GM20000 (cell line): ENCODE results near the gene EIF3L.
A peak's percentile ranks its signal among the peaks of the same experiment; 100 is the strongest.

Experiments used
- DNase-seq: peaks from one replicate; pipeline ENCODE4 v3.0.0; 2012; ENCODE audit warnings: low spot score
- CTCF ChIP-seq: IDR thresholded peaks from 2 replicates; pipeline ENCODE4 v1.5.1; 2012; ENCODE audit warnings: mild to moderate bottlenecking, control low read depth; ENCODE audit errors: extremely low read depth, missing control alignments

Gene EIF3L

GRCh38 chr22:37862570-37863325 is 13.5 kb downstream of the EIF3L start:
- no peak for TF ChIP-seq CTCF
- no peak for DNase-seq

DNA sequence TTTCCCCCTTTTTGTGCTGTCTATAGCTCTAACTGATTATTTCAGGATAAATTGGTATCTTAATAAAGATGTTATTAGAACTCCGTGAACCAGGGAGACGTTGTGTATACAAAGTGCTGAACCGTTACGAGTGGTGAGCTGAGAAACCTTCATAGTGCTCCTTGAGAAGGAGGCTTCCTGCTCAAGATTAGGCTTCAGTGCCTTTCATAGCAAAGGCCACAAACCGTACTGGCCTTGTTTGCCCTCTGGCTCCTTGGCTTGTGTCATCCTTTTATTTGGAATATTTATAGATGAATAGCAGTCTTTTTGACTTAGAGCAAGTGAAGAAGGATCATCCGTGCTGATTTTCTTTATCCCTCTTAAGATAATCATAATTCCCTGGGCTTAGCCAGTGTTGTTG is 16.3 kb downstream of the EIF3L start:
- no peak for DNase-seq
- no peak for TF ChIP-seq CTCF

GRCh38 chr22:37870273-37870672 is 21.1 kb downstream of the EIF3L start:
- no peak for DNase-seq
- no peak for TF ChIP-seq CTCF

DNA sequence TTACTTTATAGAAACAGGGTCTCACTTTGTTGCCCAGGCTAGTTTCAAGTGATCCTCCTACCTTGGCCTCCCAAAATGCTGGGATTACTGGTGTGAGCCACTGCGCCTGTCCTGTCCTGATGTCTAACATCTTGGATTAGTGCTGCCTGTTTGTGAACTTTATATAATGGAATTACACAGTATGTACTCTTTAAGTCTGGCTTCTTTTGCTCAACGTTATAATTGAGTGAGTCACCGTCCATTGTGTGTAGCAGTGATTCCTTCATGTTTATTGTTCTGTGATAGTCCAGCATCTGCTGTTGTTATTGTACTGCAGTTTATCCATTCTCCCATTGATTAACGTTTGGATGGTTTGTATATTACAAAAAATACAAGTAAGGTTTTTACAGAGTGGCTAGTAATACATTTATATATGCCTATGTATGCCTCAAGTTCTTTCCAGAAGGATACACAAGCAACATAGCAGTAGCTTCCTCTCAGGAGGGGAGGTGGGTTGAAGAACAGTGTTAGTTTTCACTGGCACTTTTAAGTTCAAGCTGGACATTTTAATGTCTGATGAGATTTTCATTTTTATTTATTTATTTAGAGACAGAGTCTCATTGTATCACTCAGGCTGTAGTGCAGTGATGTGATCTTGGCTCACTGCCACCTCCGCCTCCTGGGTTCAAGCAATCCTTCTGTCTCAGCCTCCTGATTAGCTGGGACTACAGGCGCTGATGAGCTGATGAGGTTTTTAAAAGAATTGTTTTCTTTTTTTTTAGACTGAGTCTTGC is 31.6 kb downstream of the EIF3L start:
- no peak for TF ChIP-seq CTCF
- no peak for DNase-seq

- TF ChIP-seq CTCF, result no peak
Measured at GRCh38 chr22:37884420-37884819, 35.2 kb downstream of the EIF3L start.

GRCh38 chr22:37887584-37888378 is 38.6 kb downstream of the EIF3L start:
- DNase-seq, result no peak
- peak; percentile 12 for TF ChIP-seq CTCF

More at GRCh38 chr22:37884420-37884819, 35.2 kb downstream of the EIF3L start:
- DNase-seq, result no peak
